GM19351 (cell line): ENCODE measurements around the gene ERICH3.
"Not testable (repeated sequence)": the region's sequence is repeated elsewhere in the genome, so short reads cannot be mapped to it uniquely, and the experiment has no call there.

Experiments
- ATAC-seq: cut with Tn5 transposase; IDR thresholded peaks from one replicate; pipeline ENCODE4 v1.9.1; 2021; ENCODE audit warnings: mild to moderate bottlenecking, moderate library complexity; ENCODE audit not compliant: unreplicated experiment

The ERICH3 gene

GRCh38 chr1:74679811-74680210 lies 6.2 kb upstream of the ERICH3 start:
- ATAC-seq: no peak

- no peak for ATAC-seq
Observed at GRCh38 chr1:74677926-74678325, 4.3 kb upstream of the ERICH3 start.

- no peak for ATAC-seq
Observed at GRCh38 chr1:74674278-74675048, 871 bp upstream of the ERICH3 start.

GRCh38 chr1:74670866-74671265 lies 2.7 kb downstream of the ERICH3 start:
- ATAC-seq: not testable (repeated sequence)

GRCh38 chr1:74654708-74655107 lies 18.9 kb downstream of the ERICH3 start:
- no peak for ATAC-seq

- peak; percentile 96 for ATAC-seq
Observed at GRCh38 chr1:74652711-74653139, 20.9 kb downstream of the ERICH3 start.

GRCh38 chr1:74650561-74650960 lies 23.0 kb downstream of the ERICH3 start:
- ATAC-seq: no peak

- no peak for ATAC-seq
Observed at GRCh38 chr1:74641876-74642275, 31.7 kb downstream of the ERICH3 start.

- no peak for ATAC-seq
Observed at GRCh38 chr1:74641161-74641560, 32.4 kb downstream of the ERICH3 start.

GRCh38 chr1:74637296-74637695 lies 36.3 kb downstream of the ERICH3 start:
- ATAC-seq: no peak

GRCh38 chr1:74629283-74629682 lies 44.3 kb downstream of the ERICH3 start:
- ATAC-seq: no peak

GRCh38 chr1:74623716-74624115 lies 49.9 kb downstream of the ERICH3 start:
- ATAC-seq: no peak

GRCh38 chr1:74620242-74620641 lies 53.4 kb downstream of the ERICH3 start:
- no peak for ATAC-seq

- no peak for ATAC-seq
Observed at GRCh38 chr1:74618974-74619373, 54.6 kb downstream of the ERICH3 start.

- no peak for ATAC-seq
Observed at GRCh38 chr1:74613894-74614293, 59.7 kb downstream of the ERICH3 start.

- ATAC-seq: no peak
Observed at GRCh38 chr1:74611887-74612286, 61.7 kb downstream of the ERICH3 start.

- no peak for ATAC-seq
Observed at GRCh38 chr1:74610961-74611360, 62.6 kb downstream of the ERICH3 start.

GRCh38 chr1:74609810-74610371 lies 63.7 kb downstream of the ERICH3 start:
- ATAC-seq: no peak

- no peak for ATAC-seq
Observed at GRCh38 chr1:74596717-74597116, 76.9 kb downstream of the ERICH3 start.

- no peak for ATAC-seq
Observed at GRCh38 chr1:74593887-74594866, 79.4 kb downstream of the ERICH3 start.

GRCh38 chr1:74592580-74593355 lies 80.8 kb downstream of the ERICH3 start:
- ATAC-seq: peak; percentile 65
